HTERT RPE-1 (cell line): Measurements from ENCODE around the gene KIF7.

Experiments
- in situ Hi-C: fragments of 300-500 bp; cut with MboI; formaldehyde crosslinking; loops from 4 replicates; pipeline ENCODE4 v1.14.3; 2020; ENCODE audit warnings: low sequenced_read_pairs

KIF7 gene

DNA sequence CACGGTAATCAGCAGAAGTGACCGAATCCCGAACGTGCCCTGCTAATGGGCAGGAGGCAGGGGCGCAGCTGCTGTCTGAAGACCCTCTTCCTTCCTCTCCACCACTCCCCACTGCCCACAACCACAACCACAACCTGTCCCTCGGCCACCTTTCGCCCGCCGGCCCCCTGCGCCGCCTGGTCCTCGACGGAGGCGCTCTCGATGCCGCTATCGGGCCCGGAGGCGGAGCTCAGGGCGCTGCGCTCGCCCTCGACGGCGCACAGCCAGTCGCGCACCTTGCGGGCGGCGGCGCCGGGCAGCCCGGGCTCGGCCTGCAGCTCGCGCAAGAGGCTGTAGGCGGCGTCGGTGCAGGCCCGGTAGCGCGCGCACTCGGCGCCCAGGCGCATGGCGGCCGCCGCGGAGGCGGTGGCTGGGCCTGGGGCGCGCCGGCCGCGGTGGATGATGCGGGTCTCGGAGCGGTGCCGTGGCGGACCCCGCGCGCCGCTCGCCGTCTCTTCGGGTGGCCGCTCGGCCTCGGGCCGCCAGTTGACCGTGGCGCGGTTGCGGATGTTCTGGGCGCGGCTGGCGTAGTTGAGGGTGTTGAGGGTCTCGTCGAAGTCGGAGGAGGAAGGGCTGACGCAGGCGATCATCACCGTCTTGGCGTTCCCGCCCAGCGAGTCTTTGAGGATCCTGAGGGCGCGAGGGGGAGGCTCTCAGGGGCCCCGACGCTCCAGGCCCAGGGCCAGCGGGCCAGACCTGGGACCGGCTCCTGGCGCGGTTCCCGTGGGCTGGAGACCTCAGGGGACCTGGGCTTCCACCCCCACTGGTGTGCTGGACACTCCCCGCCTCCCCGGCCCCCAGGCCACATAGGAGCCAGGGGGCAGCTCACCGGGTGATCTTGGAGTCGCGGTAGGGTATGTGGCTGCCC is 6.9 kb downstream of the KIF7 start:
- in situ Hi-C loops = no loop called here

DNA sequence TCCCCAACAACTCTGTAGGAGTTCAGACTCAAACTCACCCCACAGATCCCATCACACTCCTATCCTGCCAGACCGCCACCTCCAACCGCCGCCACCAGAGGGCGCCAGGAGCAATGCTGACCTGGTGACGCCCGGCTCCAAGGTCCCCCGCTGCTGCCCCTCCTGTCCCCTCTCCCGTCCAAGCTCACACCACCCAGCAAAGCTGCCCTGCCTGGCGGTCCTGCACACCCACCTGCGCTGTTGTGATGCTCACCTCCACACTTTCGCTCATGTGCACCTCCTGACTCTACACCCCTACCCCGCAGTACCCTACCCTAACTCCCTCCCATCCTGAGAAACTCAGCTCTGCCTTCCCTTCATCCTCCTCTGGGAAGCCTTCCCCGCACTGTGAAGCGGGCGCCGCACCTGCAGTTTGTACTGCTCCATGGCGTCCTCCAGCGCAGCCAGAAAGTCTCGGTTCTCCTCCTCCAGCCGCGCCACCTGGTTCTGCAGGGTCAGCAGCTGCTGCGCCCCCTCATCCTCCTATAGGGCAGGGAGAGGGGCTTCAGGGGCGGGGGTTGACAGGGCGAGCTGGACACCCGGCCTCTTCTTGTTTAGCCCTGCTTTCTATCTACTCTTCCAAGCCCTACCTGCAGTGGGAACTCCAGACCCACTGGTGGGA is 7.9 kb downstream of the KIF7 start:
- in situ Hi-C loops = no loop called here

DNA sequence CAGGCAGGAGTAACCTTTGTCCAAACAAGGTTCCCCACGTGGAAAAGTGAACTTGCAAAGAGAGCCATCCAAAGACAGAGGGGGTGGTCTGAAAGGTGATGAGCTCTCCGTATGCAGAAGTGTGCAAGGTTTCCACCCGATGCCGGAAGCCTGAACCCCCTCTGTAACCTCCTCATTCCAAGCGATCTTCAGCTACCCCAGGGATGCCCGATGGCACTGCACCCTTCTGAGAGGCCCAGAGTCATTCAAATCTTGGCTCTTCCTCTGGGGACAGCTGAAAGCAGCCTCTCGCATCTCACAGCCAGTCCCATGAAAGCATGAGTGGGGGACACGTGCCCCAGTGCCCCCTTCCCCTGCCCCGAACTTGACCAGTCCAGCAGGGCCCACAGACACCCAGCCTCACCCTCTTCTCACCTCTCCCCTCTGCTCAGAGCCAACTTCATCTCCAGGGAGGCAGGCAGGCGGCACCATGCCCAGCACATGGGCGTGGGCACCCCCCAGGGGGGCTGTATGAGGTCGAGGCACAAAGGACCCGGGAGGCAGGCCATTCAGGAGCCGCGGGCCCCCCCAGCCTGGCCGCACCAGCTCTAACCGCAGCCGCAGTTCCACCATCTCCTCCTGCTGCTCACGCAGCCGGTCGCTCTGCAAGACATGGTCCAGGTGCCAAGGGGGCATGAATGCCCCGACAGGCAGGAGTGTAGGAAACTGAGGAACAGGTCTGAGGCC is 8.7 kb downstream of the KIF7 start:
- in situ Hi-C loops = no loop called here

DNA sequence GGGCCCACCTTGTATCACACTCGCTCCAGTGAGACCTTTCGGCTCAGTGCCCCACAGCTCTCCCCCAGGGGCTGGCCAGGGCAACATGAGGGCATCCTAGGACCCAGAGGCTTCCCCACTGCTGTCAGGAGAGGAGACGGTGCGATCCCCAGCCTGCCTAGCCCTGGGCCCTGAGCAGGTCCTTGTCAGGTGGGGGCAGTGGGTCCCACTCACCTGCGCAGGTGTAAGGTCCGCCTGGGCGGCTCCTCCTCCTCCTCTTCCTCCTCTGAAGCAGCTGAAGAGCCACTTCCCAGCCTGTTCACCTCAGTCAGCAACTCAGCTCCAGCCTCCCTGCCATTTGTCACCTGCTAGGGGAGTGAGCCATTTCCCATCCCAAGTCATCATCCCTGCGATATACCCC is 9.6 kb downstream of the KIF7 start:
- in situ Hi-C loops = no loop called here

DNA sequence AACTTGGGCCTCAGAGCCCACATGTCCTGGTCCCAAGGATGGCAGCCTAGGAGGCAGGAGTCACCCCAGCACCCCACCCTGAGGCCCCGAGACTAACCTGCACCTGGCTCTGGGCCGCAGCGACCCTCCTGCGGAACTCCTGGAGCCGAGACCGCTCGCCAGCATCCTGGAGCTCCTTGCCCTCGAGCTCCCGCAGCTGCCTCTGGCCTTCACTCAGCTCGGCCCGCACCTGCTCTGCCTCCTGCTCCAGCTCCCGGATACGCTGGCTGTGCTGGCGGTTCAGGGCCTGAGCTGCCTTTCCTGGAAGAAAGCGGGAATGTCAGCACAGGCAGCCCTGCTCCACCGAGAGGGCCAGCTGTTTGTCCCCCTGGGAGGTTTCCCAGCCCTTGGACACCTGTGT is 13.2 kb downstream of the KIF7 start:
- in situ Hi-C loops = no loop called here

DNA sequence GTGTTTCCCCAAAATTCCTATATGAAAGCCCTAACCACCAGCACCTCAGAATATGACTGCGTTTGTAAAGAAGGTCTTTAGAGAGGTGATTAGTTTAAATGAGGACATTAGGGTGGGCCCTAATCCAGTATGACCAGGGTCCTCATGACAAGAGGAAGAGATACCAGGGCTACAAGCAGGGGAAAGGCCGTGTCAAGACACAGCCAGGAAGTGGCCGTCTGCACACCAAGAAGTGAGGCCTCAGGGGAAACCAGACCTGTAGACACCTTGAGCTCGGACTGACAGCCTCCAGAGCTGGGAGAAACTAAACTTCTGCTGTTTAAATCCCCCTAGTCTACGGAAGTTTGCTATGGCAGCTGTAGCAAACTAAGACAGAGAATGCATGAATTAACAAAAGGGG is 14.2 kb downstream of the KIF7 start:
- in situ Hi-C loops = no loop called here

DNA sequence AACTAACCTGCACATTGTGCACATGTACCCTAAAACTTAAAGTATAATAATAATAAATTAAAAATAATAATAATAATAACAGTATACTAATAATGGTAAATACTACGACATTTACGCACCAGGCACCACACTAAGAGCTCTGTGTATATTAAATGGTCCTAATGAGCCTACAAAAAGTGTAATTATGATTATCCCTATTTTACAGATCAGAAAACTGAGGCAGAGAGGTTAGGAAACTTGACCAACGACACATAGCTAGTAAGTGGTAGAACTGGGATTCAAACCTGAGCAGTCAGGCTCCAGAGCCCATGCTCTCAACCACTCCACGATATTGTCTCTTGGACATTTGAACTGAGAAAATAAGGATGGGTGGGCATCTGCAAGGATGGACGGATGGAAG is 15.0 kb downstream of the KIF7 start:
- in situ Hi-C loops = no loop called here

DNA sequence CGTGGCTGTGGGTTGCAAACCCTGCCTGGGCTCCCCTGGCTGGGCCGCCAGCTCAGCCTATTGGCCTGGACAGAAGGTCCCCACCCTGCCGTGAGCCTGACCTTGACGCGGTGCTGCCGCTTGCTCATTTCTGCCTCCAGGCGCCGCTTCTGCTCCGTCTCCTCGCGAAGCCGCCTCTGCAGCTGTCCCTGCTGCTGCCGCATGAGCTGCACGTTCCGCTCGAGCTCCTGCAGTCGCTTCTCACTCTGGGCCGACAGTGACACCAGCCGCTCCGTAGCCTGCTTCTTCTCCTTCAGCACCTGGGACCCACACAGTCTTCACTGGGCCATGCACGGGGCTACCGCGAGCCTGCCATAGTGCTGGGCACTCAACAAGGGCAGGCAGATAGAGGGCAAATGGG is 21.7 kb downstream of the KIF7 start:
- in situ Hi-C loops = no loop called here

DNA sequence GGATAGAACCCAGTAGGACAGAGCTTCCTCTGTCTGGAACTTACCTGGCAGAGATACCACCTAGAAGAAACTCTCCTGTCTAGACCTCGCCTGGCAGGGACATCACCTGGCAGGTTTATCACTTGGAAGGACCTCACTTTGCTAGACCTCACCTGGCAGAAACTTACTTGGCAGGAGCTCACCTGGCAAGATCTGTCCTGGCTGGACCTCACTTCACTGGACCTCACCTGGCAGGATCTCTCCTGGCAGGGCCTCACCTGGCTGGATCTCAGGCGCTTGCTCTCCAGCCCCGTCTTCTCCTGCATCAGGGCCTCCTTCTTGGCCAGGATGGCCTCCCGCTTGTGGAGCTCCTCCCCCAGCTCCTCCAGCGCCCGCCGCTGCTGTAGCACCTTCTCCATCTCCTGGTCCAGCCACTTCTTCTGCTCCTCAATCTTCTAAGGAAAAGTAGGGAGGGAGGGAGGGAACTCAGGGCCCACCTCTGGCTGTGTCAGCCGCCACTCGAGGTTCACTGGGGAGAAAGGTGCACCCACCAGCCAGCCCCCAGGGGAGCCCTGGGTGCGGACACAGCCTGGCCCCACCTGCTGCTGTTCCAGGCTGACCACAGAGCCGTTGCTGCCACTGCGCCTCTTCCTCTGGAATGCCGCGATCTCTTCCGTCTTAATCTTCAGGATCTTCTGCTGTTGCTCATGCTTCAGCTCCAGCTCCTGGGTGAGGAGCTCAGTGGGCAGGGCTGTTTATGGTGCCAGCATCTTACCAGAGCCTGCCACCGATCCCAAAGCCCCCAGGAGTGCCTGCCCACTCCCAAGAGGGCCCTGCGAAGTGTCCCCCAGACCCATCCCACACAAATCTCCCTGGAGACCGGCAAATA is 22.5 kb downstream of the KIF7 start:
- in situ Hi-C loops = no loop called here

DNA sequence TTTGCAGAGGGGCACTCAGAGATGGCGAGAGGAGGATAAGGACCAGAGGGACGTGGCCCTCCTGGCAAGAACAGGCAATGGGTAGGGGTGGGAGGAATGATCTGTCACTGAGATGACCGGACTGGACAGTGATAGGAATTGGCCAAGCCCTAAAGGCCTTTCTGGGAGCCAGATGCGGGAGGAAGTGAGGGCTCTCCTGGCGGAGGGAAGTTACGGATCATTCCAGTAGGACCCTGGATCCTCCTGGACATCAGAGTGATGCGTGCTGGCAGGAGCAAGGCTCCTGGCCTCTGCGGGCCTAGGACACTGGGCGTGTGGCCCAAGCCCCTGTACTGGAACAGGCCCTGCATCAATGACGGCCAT is 23.4 kb downstream of the KIF7 start:
- in situ Hi-C loops = no loop called here

DNA sequence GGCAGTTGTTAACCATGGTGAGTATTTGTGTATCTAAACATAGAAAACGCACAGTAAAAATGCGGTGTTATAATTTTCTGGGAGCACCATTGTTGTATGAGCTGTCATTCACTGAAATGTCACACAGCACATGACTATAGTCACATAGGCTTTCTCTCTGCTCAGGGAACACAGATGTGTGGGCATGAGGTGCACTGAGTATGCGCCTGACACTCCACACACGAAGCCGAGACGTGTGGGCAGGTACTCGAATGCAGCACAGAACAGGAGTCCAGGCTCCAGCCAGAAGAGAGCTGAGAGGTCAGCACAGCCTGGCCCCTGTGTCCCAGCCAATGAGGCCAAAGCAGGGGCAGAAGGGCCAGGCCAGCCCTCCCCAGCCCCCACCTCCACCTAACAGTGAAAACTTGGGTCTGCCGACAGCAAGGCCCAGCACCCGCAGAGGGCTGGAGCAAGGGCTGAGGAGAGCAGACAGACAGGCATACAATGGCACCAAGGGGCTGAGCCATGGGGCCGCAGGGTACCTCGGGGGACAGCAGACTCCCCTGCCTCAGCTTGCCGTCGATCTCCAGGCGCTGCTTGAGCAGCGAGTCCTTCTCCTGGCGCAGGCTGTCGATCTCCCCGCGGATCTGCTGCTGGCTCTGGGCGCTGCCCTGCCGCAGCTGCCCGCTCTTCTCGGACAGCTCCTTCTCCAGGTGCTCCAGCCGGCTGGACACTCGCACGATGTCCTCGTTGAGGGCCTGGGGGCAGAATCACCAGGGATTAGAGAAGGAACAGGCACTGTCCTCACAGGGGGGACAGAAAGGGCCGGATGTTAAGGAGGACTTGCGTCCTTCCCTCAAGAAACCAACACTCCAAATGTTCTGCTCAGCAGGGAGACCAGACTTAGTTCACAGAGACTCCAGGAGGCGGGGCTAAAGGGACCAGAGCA is 24.0 kb downstream of the KIF7 start:
- in situ Hi-C loops = no loop called here

DNA sequence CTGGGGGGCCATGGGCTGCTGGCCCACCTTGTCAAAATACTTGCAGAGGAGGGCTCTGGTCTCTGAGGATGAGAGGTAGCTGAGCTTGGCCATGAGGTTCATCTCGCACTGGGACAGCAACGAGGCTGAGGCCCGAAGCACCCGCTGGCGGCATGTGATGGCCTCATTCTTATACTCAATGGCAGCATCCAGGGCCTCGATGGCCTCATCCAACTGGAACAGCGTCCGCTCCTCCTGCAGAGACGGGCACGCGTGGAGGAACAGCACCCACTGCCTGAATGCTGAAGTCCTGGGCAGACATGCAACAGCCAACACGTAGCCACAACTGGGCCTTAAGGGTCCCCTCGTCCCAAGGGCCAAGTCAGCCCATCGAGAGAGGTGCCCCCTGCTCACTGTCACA is 25.0 kb downstream of the KIF7 start:
- in situ Hi-C loops = no loop called here

DNA sequence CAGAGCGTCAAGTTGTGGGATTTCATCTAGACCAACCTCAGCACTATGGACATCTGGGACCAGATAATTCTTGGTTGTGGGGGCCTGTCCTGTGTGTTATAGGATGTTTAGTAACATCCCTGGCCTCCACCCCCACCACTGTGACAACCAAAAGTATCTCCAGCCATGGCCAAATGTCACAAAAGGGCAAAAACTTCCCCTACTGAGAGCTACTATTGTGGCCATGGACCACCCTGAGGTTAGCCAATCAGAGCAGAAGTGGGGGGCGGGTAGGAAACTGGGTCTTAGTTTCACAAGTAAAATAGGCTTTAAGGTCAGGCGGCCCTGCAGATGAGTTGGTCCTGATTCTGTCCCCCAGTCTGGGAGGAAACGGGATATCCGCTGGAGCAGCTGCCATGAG is 25.4 kb downstream of the KIF7 start:
- in situ Hi-C loops = no loop called here

DNA sequence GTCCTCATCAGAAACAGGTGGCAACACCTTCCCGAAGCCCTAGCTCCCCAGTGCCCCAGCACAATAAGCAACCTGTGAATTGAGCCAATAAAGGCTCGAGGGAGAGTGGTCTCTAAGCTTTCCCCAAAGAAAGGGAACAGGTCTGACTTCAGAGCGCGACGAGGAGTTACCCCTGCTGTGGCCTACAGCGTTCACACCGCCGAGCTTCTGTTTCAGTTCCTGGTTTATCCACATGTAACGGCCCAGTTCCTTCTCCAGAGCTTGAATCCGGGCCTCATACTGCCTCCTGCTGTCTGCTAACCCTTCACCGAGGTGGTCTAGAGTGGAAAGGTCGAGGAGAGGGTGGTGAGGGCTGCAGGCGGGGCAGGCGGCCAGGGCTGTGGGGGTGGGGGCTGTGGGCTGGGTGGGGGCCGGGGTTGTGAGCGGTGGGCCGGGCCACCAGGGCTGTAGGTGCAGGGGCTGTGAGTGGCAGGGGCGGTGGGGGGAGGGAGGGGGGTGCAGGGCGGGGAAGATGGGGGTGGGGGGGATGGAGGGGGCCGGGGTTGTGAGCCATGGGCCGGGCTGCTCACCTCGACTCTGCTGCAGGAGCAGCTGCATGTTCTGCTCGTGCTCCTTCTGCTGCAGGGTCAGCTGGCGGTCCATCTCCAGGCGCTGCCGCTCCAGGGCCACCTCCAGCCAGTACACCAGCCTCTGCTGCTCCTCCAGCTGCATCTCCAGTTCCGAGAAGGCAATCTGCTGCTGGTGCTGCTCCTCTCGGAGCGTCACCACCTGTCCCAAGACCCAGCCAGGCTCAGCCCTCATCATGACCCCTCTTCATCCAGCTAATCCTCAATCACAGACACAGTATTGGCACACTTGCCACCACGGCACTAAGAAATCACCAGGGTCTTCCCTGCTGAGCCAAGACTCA is 26.2 kb downstream of the KIF7 start:
- in situ Hi-C loops = no loop called here

DNA sequence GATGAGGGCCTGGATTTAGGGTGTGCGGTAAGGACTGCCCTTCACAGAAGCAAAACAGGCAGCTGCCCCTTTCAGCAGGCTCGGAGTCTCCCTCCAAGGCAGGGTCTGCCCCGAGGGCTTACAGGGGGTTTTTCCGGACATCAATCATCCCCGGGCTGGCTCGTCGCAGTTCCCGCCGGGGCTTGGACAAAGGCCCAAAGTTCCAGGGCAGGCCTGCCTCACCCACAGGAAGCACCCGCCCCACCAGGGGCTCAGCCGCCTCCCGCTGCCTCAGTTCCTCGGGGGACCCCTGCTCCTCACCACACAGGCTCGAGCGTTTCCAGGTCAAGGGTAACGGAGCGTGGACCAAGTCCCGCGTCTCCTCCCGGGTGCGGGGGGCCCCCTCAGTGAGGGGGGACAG is 27.0 kb downstream of the KIF7 start:
- in situ Hi-C loops = no loop called here

DNA sequence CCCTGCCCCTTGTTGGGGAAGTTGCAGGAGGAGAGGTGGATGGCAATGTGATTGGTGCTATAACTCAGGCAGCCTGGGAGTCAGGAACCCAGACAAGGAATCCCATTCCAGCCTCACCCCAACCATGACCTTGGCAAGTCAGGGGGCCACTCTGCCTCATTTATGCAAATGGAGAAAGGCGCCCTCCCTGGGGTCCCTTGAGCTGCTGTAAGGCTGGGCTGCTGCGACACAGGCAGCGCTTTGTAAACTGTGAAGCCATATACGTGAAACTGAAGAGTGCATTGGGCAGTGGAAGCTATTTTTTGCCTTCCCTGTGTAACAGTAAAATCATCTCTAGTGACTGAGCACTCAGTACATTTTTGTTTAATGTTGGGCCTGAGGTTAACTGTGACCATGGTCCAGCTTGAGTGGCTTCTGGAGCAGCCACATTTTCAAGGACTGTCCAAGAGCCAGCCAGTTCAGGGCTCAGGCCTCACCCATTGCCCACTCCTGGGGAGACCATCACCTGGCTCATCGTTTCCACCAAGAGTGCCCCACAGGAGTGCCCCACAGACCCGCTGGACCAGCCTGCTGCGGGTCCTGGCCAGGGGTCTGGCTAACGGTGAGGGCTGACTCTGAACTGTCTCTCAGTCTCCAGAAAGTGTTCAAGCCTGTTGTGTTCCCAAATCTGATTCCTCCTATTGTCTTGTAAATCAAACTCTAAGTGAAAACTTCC is 27.9 kb downstream of the KIF7 start:
- in situ Hi-C loops = no loop called here

DNA sequence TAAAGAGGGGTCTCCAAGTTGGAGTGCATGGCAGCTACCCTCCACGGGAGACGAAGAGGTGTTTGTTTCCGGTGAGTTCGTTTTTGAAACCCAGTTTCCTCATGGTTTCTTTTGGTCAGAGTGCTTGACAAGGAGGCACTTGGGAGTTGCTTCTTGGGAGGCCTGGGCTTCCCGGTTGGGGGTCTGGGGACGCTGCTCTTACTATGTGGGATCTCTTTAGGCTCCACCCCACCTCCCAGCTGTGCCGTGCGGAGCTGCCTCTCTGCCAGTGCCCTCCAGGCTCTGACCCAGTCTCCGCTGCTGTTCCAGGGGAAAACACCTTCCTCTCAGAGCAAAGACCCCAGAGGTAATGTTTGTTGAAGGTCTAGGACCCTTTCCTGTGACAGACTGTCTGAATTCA is 29.6 kb downstream of the KIF7 start:
- in situ Hi-C loops = no loop called here

DNA sequence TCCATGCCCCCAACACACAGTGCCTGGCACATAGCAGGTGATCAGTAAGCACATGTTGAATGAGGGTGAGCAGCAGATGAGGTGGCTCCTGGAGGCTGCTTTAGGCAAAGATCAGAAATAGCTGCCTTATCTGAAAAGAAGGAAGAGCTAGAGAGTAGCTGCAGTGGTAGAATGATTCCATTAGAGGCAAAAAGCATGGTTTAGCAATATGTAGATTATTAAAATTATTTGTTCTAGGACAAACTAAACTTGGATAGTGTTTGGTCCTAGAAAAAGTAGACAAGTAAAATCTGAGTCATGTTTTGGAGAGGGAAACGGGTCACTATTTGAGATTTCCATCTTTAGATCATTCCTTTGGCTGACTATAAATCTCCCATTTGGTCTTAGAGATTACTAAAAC is 32.1 kb downstream of the KIF7 start:
- in situ Hi-C loops = no loop called here
